Measurements from ENCODE around the gene PTPRN2. TPM values are rescaled to one million over a fixed set of nuclear protein-coding genes. Genes with fewer than 3 reads are reported as not detected.

The PTPRN2 gene
- total and polyA plus RNA-seq, 2 of the 8 experiments (the other 6 are each of a cell fraction or from before 2014, with no cell fraction given): 2.6 to 4.5 TPM

DNA sequence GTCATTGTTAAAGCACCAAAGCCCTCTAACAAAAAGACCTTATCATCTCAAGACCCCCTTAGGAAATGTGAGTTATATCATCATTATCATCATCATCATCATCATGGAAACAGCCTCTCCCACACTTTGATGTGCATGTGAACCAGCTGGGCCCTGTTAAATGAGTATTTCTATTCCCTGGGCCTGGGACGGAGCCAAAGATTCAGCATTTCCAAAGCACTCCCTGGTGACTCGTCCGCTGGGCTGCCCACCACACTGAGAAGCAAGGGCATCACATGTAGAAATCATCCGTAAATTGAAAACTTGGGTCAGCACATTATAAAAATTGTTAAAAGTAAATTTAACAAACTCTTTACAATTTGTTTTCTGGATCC lies 88.6 kb downstream of the PTPRN2 start (continued):
- TF ChIP-seq, protein P1, sequence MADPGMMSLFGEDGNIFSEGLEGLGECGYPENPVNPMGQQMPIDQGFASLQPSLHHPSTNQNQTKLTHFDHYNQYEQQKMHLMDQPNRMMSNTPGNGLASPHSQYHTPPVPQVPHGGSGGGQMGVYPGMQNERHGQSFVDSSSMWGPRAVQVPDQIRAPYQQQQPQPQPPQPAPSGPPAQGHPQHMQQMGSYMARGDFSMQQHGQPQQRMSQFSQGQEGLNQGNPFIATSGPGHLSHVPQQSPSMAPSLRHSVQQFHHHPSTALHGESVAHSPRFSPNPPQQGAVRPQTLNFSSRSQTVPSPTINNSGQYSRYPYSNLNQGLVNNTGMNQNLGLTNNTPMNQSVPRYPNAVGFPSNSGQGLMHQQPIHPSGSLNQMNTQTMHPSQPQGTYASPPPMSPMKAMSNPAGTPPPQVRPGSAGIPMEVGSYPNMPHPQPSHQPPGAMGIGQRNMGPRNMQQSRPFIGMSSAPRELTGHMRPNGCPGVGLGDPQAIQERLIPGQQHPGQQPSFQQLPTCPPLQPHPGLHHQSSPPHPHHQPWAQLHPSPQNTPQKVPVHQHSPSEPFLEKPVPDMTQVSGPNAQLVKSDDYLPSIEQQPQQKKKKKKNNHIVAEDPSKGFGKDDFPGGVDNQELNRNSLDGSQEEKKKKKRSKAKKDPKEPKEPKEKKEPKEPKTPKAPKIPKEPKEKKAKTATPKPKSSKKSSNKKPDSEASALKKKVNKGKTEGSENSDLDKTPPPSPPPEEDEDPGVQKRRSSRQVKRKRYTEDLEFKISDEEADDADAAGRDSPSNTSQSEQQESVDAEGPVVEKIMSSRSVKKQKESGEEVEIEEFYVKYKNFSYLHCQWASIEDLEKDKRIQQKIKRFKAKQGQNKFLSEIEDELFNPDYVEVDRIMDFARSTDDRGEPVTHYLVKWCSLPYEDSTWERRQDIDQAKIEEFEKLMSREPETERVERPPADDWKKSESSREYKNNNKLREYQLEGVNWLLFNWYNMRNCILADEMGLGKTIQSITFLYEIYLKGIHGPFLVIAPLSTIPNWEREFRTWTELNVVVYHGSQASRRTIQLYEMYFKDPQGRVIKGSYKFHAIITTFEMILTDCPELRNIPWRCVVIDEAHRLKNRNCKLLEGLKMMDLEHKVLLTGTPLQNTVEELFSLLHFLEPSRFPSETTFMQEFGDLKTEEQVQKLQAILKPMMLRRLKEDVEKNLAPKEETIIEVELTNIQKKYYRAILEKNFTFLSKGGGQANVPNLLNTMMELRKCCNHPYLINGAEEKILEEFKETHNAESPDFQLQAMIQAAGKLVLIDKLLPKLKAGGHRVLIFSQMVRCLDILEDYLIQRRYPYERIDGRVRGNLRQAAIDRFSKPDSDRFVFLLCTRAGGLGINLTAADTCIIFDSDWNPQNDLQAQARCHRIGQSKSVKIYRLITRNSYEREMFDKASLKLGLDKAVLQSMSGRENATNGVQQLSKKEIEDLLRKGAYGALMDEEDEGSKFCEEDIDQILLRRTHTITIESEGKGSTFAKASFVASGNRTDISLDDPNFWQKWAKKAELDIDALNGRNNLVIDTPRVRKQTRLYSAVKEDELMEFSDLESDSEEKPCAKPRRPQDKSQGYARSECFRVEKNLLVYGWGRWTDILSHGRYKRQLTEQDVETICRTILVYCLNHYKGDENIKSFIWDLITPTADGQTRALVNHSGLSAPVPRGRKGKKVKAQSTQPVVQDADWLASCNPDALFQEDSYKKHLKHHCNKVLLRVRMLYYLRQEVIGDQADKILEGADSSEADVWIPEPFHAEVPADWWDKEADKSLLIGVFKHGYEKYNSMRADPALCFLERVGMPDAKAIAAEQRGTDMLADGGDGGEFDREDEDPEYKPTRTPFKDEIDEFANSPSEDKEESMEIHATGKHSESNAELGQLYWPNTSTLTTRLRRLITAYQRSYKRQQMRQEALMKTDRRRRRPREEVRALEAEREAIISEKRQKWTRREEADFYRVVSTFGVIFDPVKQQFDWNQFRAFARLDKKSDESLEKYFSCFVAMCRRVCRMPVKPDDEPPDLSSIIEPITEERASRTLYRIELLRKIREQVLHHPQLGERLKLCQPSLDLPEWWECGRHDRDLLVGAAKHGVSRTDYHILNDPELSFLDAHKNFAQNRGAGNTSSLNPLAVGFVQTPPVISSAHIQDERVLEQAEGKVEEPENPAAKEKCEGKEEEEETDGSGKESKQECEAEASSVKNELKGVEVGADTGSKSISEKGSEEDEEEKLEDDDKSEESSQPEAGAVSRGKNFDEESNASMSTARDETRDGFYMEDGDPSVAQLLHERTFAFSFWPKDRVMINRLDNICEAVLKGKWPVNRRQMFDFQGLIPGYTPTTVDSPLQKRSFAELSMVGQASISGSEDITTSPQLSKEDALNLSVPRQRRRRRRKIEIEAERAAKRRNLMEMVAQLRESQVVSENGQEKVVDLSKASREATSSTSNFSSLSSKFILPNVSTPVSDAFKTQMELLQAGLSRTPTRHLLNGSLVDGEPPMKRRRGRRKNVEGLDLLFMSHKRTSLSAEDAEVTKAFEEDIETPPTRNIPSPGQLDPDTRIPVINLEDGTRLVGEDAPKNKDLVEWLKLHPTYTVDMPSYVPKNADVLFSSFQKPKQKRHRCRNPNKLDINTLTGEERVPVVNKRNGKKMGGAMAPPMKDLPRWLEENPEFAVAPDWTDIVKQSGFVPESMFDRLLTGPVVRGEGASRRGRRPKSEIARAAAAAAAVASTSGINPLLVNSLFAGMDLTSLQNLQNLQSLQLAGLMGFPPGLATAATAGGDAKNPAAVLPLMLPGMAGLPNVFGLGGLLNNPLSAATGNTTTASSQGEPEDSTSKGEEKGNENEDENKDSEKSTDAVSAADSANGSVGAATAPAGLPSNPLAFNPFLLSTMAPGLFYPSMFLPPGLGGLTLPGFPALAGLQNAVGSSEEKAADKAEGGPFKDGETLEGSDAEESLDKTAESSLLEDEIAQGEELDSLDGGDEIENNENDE (IDR thresholded peaks at IDR 0.05; ENCODE audit: insufficient replicate concordance, low read length): no peak
- TF ChIP-seq CBX5 (IDR thresholded peaks at IDR 0.05; ENCODE audit: low read depth, low read length): no peak
- TF ChIP-seq CHD2 (IDR thresholded peaks at IDR 0.05; ENCODE audit: low read length): no peak
- TF ChIP-seq GTF2F1 (IDR thresholded peaks at IDR 0.05; ENCODE audit: borderline replicate concordance, low read depth, low read length): no peak
- TF ChIP-seq BRCA1 (IDR thresholded peaks at IDR 0.05; ENCODE audit: low read depth, low read length): no peak
- no peak for TF ChIP-seq SRF (IDR thresholded peaks at IDR 0.05; ENCODE audit: low read depth, low read length)

All from H1 (cell line).